DND-41 (cell line): ENCODE data around the gene UBE2D2.
"Not testable (repeated sequence)": the region's sequence is repeated elsewhere in the genome, so short reads cannot be mapped to it uniquely, and the experiment has no call there.

Experiments used
- ATAC-seq: fragments of 200-7000 bp; cut with Tn5 transposase; 3 replicates; pipeline ENCODE4 v1.9.1; 2021; ENCODE audit warnings: low read depth; ENCODE audit not compliant: insufficient read depth
- DNase-seq: peaks from one replicate; pipeline ENCODE4 v3.0.0-alpha.2; 2020
- H2AFZ ChIP-seq: 2 replicates; pipeline ENCODE4 v1.6.0; 2012; ENCODE audit warnings: low read depth, low read length
- H3K27ac ChIP-seq: 2 replicates; pipeline ENCODE4 v1.5.1; 2012; ENCODE audit warnings: low read length, inconsistent platforms
- H3K27me3 ChIP-seq: fragments of 200-600 bp; sonication (generic); 2 replicates; pipeline ENCODE4 v1.6.0; 2012; ENCODE audit warnings: low read length, mild to moderate bottlenecking, inconsistent platforms; ENCODE audit not compliant: insufficient read depth, poor library complexity
- H3K36me3 ChIP-seq: 2 replicates; pipeline ENCODE4 v1.5.1; 2012; ENCODE audit warnings: low read length, inconsistent platforms; ENCODE audit not compliant: insufficient read depth
- H3K4me1 ChIP-seq: 2 replicates; pipeline ENCODE4 v1.5.1; 2012; ENCODE audit warnings: mild to moderate bottlenecking, low read length; ENCODE audit not compliant: insufficient read depth
- H3K4me2 ChIP-seq: 2 replicates; pipeline ENCODE4 v1.6.0; 2012; ENCODE audit warnings: mild to moderate bottlenecking, moderate library complexity, low read length, inconsistent platforms; ENCODE audit not compliant: insufficient read depth
- H3K4me3 ChIP-seq, 2 experiments: fragments of 200-600 bp in 1 of 2; shearing (Covaris generic) in 1 of 2; 2 replicates each; pipeline ENCODE4 v1.5.1; 2012 to 2016; ENCODE audit warnings: inconsistent platforms in 2 of 2, low read length in 2 of 2, mild to moderate bottlenecking in 2 of 2, low read depth in 1 of 2, moderate library complexity in 1 of 2
- H3K79me2 ChIP-seq: 2 replicates; pipeline ENCODE4 v1.6.0; 2012; ENCODE audit warnings: low read length, inconsistent platforms; ENCODE audit not compliant: insufficient read depth
- H3K9ac ChIP-seq: 2 replicates; pipeline ENCODE4 v1.6.0; 2012; ENCODE audit warnings: low read depth, mild to moderate bottlenecking, inconsistent platforms, low read length, moderate library complexity
- H3K9me3 ChIP-seq: 2 replicates; pipeline ENCODE4 v1.5.1; 2012; ENCODE audit warnings: low read length, moderate library complexity, mild to moderate bottlenecking, inconsistent platforms; ENCODE audit not compliant: insufficient read depth, severe bottlenecking
- H4K20me1 ChIP-seq: 2 replicates; pipeline ENCODE4 v1.6.0; 2012; ENCODE audit warnings: low read length; ENCODE audit not compliant: insufficient read depth
- CTCF ChIP-seq: IDR thresholded peaks from 2 replicates; pipeline ENCODE4 v1.5.1; 2012; ENCODE audit warnings: borderline replicate concordance, low read length, moderate library complexity, mild to moderate bottlenecking; ENCODE audit not compliant: poor library complexity, severe bottlenecking; ENCODE audit errors: extremely low read depth
- EZH2 ChIP-seq: IDR thresholded peaks from 3 replicates; pipeline ENCODE4 v1.6.1; 2012; ENCODE audit warnings: borderline replicate concordance, low read depth, mild to moderate bottlenecking, moderate library complexity, low read length, inconsistent platforms; ENCODE audit not compliant: severe bottlenecking

The UBE2D2 gene

GRCh38 chr5:139605887-139606286, 44.7 kb downstream of the UBE2D2 start:
- DNase-seq (no peak), ATAC-seq (no peak)
- no peak overlapping the region for H3K4me3 ChIP-seq
- H3K9me3 ChIP-seq: no peaks in the 10 kb centered on the region
- no peaks in the 10 kb centered on the region for H3K4me1 ChIP-seq
- no peak for TF ChIP-seq CTCF
- TF ChIP-seq EZH2: no peak
- H3K79me2 ChIP-seq: peaks cover 83% of the 10 kb centered on the region
- peaks cover 4% of the 10 kb centered on the region; the same call in 1 of the 2 replicates for H4K20me1 ChIP-seq
- no peak overlapping the region for H2AFZ ChIP-seq
- no peak overlapping the region for H3K27ac ChIP-seq
- H3K9ac ChIP-seq: no peak overlapping the region
- no peaks in the 10 kb centered on the region for H3K27me3 ChIP-seq
- H3K4me2 ChIP-seq: no peak overlapping the region
- peaks cover 59% of the 10 kb centered on the region for H3K36me3 ChIP-seq

GRCh38 chr5:139611703-139612584, 50.8 kb downstream of the UBE2D2 start:
- TF ChIP-seq EZH2 (no peak), CTCF (no peak)

GRCh38 chr5:139619861-139620260, 58.7 kb downstream of the UBE2D2 start:
- H3K4me3 ChIP-seq: no peak overlapping the region
- no peaks in the 10 kb centered on the region for H3K4me1 ChIP-seq
- H3K27me3 ChIP-seq: no peaks in the 10 kb centered on the region
- H3K9ac ChIP-seq: no peak overlapping the region
- H2AFZ ChIP-seq: no peak overlapping the region
- no peak overlapping the region for H3K27ac ChIP-seq
- TF ChIP-seq CTCF: no peak
- TF ChIP-seq EZH2: no peak
- no peaks in the 10 kb centered on the region for H4K20me1 ChIP-seq
- ATAC-seq (no peak), DNase-seq (no peak)
- H3K9me3 ChIP-seq: no peaks in the 10 kb centered on the region
- no peak overlapping the region for H3K4me2 ChIP-seq
- H3K79me2 ChIP-seq: peaks cover 11% of the 10 kb centered on the region
- H3K36me3 ChIP-seq: peaks cover 81% of the 10 kb centered on the region

More at GRCh38 chr5:139611703-139612584, 50.8 kb downstream of the UBE2D2 start:
- no peaks in the 10 kb centered on the region for H3K9me3 ChIP-seq
- peaks cover 65% of the 10 kb centered on the region for H3K79me2 ChIP-seq
- H3K9ac ChIP-seq: no peak overlapping the region
- no peaks in the 10 kb centered on the region for H3K4me1 ChIP-seq
- H3K36me3 ChIP-seq: peaks cover 63% of the 10 kb centered on the region
- H3K27ac ChIP-seq: peak overlapping the region; percentile 37; the same call in 1 of the 2 replicates
- H3K27me3 ChIP-seq: no peaks in the 10 kb centered on the region
- 0 out of 3 replicates have a peak, but pooled peaks have one; percentile 27 for ATAC-seq
- H3K4me3 ChIP-seq: no peak overlapping the region
- peaks cover 7% of the 10 kb centered on the region; the same call in 1 of the 2 replicates for H4K20me1 ChIP-seq
- DNase-seq: no peak
- no peak overlapping the region for H2AFZ ChIP-seq
- no peak overlapping the region for H3K4me2 ChIP-seq

GRCh38 chr5:139625398-139625797, 64.3 kb downstream of the UBE2D2 start:
- H3K27me3 ChIP-seq: not testable (repeated sequence)
- H3K36me3 ChIP-seq: peaks cover 81% of the 10 kb centered on the region

More at GRCh38 chr5:139625398-139625797, 64.3 kb downstream of the UBE2D2 start:
- not testable (repeated sequence) for DNase-seq, H3K9ac ChIP-seq, H3K79me2 ChIP-seq, H3K4me1 ChIP-seq, H3K4me3 ChIP-seq, H3K4me2 ChIP-seq, H3K27ac ChIP-seq, H4K20me1 ChIP-seq, ATAC-seq, H3K9me3 ChIP-seq, H2AFZ ChIP-seq
